Measurements from ENCODE around the gene UBR4.

The UBR4 gene

GRCh38 chr1:19138958-19139581 is 71.0 kb downstream of the UBR4 start:
- H3K4me3 ChIP-seq (ENCODE audit: low read depth, low read length): no peak overlapping the region
- no peak for TF ChIP-seq CTCF (IDR thresholded peaks at IDR 0.05; ENCODE audit: low read depth, low read length)
- in situ Hi-C loops (cut with HindIII; ENCODE audit: low sequenced_read_pairs): no loop called here
- no peak for DNase-seq (ENCODE audit: low read depth, low spot score)

GRCh38 chr1:19138331-19138730 is 71.7 kb downstream of the UBR4 start:
- in situ Hi-C loops (cut with HindIII; ENCODE audit: low sequenced_read_pairs): no loop called here
- TF ChIP-seq CTCF (IDR thresholded peaks at IDR 0.05; ENCODE audit: low read depth, low read length): no peak
- H3K4me3 ChIP-seq (ENCODE audit: low read depth, low read length): no peak overlapping the region
- DNase-seq (ENCODE audit: low read depth, low spot score): no peak

GRCh38 chr1:19137158-19137557 is 72.9 kb downstream of the UBR4 start:
- in situ Hi-C loops (cut with HindIII; ENCODE audit: low sequenced_read_pairs): no loop called here
- DNase-seq (ENCODE audit: low read depth, low spot score): no peak
- TF ChIP-seq CTCF (IDR thresholded peaks at IDR 0.05; ENCODE audit: low read depth, low read length): no peak
- no peak overlapping the region for H3K4me3 ChIP-seq (ENCODE audit: low read depth, low read length)

GRCh38 chr1:19133360-19133759 is 76.7 kb downstream of the UBR4 start:
- in situ Hi-C loops (cut with HindIII; ENCODE audit: low sequenced_read_pairs): no loop called here
- no peak for TF ChIP-seq CTCF (IDR thresholded peaks at IDR 0.05; ENCODE audit: low read depth, low read length)

DNA sequence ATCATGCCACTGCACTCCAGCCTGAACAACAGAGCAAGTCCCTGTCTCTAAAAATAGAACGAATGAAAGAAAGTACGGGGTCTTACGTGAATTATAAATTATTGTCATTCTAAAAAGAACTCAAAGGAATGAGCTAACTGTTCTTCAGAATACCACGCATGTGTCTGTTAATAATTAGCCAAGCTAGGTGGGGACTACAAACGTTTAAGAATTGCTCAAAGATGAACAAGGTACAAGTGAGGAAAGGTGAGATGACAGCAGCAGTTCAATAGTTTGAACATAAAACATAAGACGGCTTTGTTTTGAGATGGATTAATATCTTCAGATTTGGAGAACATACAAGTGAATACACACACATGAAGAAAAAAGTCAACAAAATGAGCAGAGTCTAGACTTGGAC is 79.6 kb downstream of the UBR4 start:
- in situ Hi-C loops (cut with HindIII; ENCODE audit: low sequenced_read_pairs): no loop called here
- TF ChIP-seq CTCF (IDR thresholded peaks at IDR 0.05; ENCODE audit: low read depth, low read length): no peak
- DNase-seq (ENCODE audit: low read depth, low spot score): no peak
- no peak overlapping the region for H3K4me3 ChIP-seq (ENCODE audit: low read depth, low read length)

More at GRCh38 chr1:19133360-19133759, 76.7 kb downstream of the UBR4 start:
- no peak for DNase-seq (ENCODE audit: low read depth, low spot score)
- no peak overlapping the region for H3K4me3 ChIP-seq (ENCODE audit: low read depth, low read length)

DNA sequence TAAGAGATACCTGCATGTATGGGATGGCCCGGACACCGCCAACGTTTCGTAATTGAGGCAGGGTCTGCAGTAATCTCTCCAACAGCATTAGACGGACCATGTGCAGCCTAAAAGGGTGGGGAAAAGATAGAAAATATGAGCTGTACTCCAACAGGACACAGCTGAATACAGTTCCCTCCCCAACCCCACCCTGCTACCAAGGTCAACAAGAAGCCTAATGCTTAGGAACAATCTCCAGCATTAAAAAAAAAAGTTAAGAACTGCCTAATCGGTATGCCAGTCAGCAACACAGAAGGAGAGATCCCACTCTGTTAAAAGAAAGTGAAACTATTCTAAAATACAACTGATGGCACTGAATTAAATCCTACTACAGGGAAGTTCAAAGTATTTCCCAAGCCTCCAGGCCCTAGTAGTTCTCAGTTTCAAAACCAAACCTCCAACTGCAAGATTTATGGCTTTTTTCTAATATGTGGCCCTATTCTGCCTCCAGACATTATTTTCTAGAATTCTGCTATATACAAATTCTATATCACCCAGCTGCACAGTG is 81.0 kb downstream of the UBR4 start:
- DNase-seq (ENCODE audit: low read depth, low spot score): no peak
- no peak for TF ChIP-seq CTCF (IDR thresholded peaks at IDR 0.05; ENCODE audit: low read depth, low read length)
- in situ Hi-C loops (cut with HindIII; ENCODE audit: low sequenced_read_pairs): no loop called here
- no peak overlapping the region for H3K4me3 ChIP-seq (ENCODE audit: low read depth, low read length)
